IPS DF 19.7 (cell line): ENCODE data around the gene ADCK1.
"Not testable (repeated sequence)": the region's sequence is repeated elsewhere in the genome, so short reads cannot be mapped to it uniquely, and the experiment has no call there.

Experiments
- DNase-seq: peaks from one replicate; pipeline ENCODE4 v3.0.0-alpha.2; 2013; ENCODE audit warnings: low read depth, low spot score

ADCK1 gene

GRCh38 chr14:77799863-77800730, at the start of gene ADCK1:
ADCK1 (plus strand) TSS chr14:77800109; CDS start chr14:77818979, 18,870 bp downstream.
- peak; percentile 42 for DNase-seq

- DNase-seq = no peak
Observed at GRCh38 chr14:77752266-77752665, 47.6 kb upstream of the ADCK1 start.

- DNase-seq = no peak
Observed at GRCh38 chr14:77752799-77753516, 47.0 kb upstream of the ADCK1 start.

- peak; percentile 83 for DNase-seq
Observed at GRCh38 chr14:77760381-77761204, 39.3 kb upstream of the ADCK1 start, which contains the start of gene SNW1. SNW1 (minus strand) TSS chr14:77761156; CDS start chr14:77761127, 29 bp downstream.

GRCh38 chr14:77761205-77761931, 38.5 kb upstream of the ADCK1 start:
- no peak for DNase-seq

GRCh38 chr14:77763316-77763715, 36.6 kb upstream of the ADCK1 start:
- DNase-seq = no peak

GRCh38 chr14:77763978-77764377, 35.9 kb upstream of the ADCK1 start:
- no peak for DNase-seq

- not testable (repeated sequence) for DNase-seq
Observed at GRCh38 chr14:77768442-77769069, 31.4 kb upstream of the ADCK1 start.

- not testable (repeated sequence) for DNase-seq
Observed at GRCh38 chr14:77773966-77774365, 25.9 kb upstream of the ADCK1 start.

GRCh38 chr14:77782202-77782601, 17.7 kb upstream of the ADCK1 start:
- no peak for DNase-seq

- DNase-seq = no peak
Observed at GRCh38 chr14:77786148-77786547, 13.8 kb upstream of the ADCK1 start.

- DNase-seq = no peak
Observed at GRCh38 chr14:77790566-77791224, 9.2 kb upstream of the ADCK1 start.

GRCh38 chr14:77791225-77791600, 8.7 kb upstream of the ADCK1 start:
- DNase-seq = no peak

- not testable (repeated sequence) for DNase-seq
Observed at GRCh38 chr14:77793255-77793654, 6.7 kb upstream of the ADCK1 start.

GRCh38 chr14:77794357-77794756, 5.6 kb upstream of the ADCK1 start:
- no peak for DNase-seq

- DNase-seq = not testable (repeated sequence)
Observed at GRCh38 chr14:77799456-77799855, 453 bp upstream of the ADCK1 start.

GRCh38 chr14:77800814-77801213, 905 bp downstream of the ADCK1 start:
- DNase-seq = no peak

GRCh38 chr14:77804592-77804991, 4.7 kb downstream of the ADCK1 start:
- no peak for DNase-seq

GRCh38 chr14:77805706-77806105, 5.8 kb downstream of the ADCK1 start:
- DNase-seq = no peak

- no peak for DNase-seq
Observed at GRCh38 chr14:77808250-77808649, 8.3 kb downstream of the ADCK1 start.
